ENCODE measurements around the gene GRIN2A. TPM values are rescaled to one million over a fixed set of nuclear protein-coding genes. Genes with fewer than 3 reads are reported as not detected.

The GRIN2A gene
- total and polyA plus RNA-seq, 2 of the 13 experiments (the other 11 are each of a cell fraction or from before 2014, with no cell fraction given) = not detected

DNA sequence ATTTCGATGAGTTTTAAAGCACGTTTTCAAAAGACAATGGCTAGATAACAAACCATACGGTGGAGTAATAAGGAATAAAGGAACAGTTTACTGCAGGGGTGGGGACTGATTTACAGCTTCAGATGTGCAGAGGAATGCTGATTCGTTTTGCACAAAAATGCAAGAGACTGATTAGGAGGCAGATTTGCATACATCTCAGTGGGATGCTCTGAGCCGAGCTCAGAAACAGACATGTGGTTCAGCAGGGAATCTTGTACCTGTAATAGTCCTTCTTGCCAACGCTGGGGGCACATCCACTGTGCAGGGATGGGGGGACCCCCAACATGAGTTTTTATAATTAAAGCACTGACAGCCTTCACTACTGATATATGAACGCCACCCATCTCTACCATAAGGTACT is 308.0 kb downstream of the GRIN2A start:
- DNase-seq (ENCODE audit: low spot score) (no peak), ATAC-seq (no peak), FAIRE-seq (no peak)
- H4K20me1 ChIP-seq (ENCODE audit: insufficient read depth, low read length) = no peaks in the 10 kb centered on the region
- no peaks in the 10 kb centered on the region for H3K36me3 ChIP-seq (replicated peaks in 1 of 2; ENCODE audit: control insufficient read depth in 1 of 2, insufficient read depth in 2 of 2, low read length in 2 of 2)
- intact Hi-C loops (cut with micrococcal nuclease; ENCODE audit: unreplicated experiment) (no loop called here), in situ Hi-C loops (cut with HindIII; ENCODE audit: extremely low pct_ligation_motif_present, low pct_unique_long_range_greater_than_20kb) (no loop called here)
- no peak overlapping the region for H3K4me3 ChIP-seq (replicated peaks in 1 of 3; ENCODE audit: insufficient read depth in 1 of 3, low read depth in 2 of 3, low read length in 3 of 3)
- no peaks in the 10 kb centered on the region for H3K27me3 ChIP-seq (ENCODE audit: control insufficient read depth in 1 of 2, insufficient read depth in 2 of 2, low read length in 2 of 2)
- H3K79me2 ChIP-seq (ENCODE audit: insufficient read depth, low read length) = no peaks in the 10 kb centered on the region
- ChIA-PET POLR2A (no interaction called here), CTCF (ENCODE audit: low intra/inter-chr PET ratio, low total read pairs) (no interaction called here)
- H3K4me1 ChIP-seq (ENCODE audit: insufficient read depth, low read length) = no peaks in the 10 kb centered on the region
- no peak overlapping the region for H3K27ac ChIP-seq (ENCODE audit: extremely low read length, insufficient read depth, low read length)
- H3K9me3 ChIP-seq (ENCODE audit: low read length) = no peaks in the 10 kb centered on the region
- no peak overlapping the region for H3K4me2 ChIP-seq (ENCODE audit: low read depth, low read length)
- no peak for TF ChIP-seq ZNF101 (CRISPR knock-in tag; IDR thresholded peaks at IDR 0.05; ENCODE audit: borderline replicate concordance, low read depth)
- WGBS (ENCODE audit: low lambda C conversion rate) = 3% methylated on average over 7 of the region's 7 CpGs
- no TSS peak for BruUV-seq (replicated peaks)
- H2AFZ ChIP-seq (ENCODE audit: low read length) = no peak overlapping the region
- no peak overlapping the region for H3K9ac ChIP-seq (ENCODE audit: insufficient read depth, low read depth, low read length)

- ATAC-seq = no peak
- intact Hi-C loops (cut with micrococcal nuclease; ENCODE audit: unreplicated experiment) (no loop called here), in situ Hi-C loops (cut with HindIII; ENCODE audit: extremely low pct_ligation_motif_present, low pct_unique_long_range_greater_than_20kb) (no loop called here)
- 4% methylated on average over 2 of the region's 2 CpGs for WGBS (ENCODE audit: low lambda C conversion rate)
- no peaks in the 10 kb centered on the region for H3K27me3 ChIP-seq (ENCODE audit: control insufficient read depth in 1 of 2, insufficient read depth in 2 of 2, low read length in 2 of 2)
- no peaks in the 10 kb centered on the region for H3K9me3 ChIP-seq (ENCODE audit: low read length)
- ChIA-PET CTCF (ENCODE audit: low intra/inter-chr PET ratio, low total read pairs) (no interaction called here), POLR2A (no interaction called here)
- H2AFZ ChIP-seq (ENCODE audit: low read length) = no peak overlapping the region
- H3K4me1 ChIP-seq (ENCODE audit: insufficient read depth, low read length) = no peaks in the 10 kb centered on the region
- no peak for TF ChIP-seq HBP1 (CRISPR knock-in tag; IDR thresholded peaks at IDR 0.05; ENCODE audit: low read depth)
- no peak for TF ChIP-seq NCOA5 (CRISPR knock-in tag; IDR thresholded peaks at IDR 0.05)
- no peak for TF ChIP-seq TGIF2 (CRISPR knock-in tag; IDR thresholded peaks at IDR 0.05)
- no peak for TF ChIP-seq ZNF17 (CRISPR knock-in tag; IDR thresholded peaks at IDR 0.05)
- TF ChIP-seq, protein P1, sequence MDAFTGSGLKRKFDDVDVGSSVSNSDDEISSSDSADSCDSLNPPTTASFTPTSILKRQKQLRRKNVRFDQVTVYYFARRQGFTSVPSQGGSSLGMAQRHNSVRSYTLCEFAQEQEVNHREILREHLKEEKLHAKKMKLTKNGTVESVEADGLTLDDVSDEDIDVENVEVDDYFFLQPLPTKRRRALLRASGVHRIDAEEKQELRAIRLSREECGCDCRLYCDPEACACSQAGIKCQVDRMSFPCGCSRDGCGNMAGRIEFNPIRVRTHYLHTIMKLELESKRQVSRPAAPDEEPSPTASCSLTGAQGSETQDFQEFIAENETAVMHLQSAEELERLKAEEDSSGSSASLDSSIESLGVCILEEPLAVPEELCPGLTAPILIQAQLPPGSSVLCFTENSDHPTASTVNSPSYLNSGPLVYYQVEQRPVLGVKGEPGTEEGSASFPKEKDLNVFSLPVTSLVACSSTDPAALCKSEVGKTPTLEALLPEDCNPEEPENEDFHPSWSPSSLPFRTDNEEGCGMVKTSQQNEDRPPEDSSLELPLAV (CRISPR knock-in tag; conservative IDR thresholded peaks at IDR 0.05; ENCODE audit: low read depth) = no peak
- no peak for TF ChIP-seq ZNF850 (CRISPR knock-in tag; conservative IDR thresholded peaks at IDR 0.05)
- TF ChIP-seq POLR2A (IDR thresholded peaks at IDR 0.05; ENCODE audit: insufficient read depth in 1 of 2, low read depth in 2 of 2, low read length in 2 of 2) = no peak
- TF ChIP-seq THAP7 (CRISPR knock-in tag; IDR thresholded peaks at IDR 0.05) = no peak
- no peak for TF ChIP-seq FOSL2 (CRISPR knock-in tag; IDR thresholded peaks at IDR 0.05)
- TF ChIP-seq MAZ (IDR thresholded peaks at IDR 0.05; ENCODE audit: borderline replicate concordance, low read depth, low read length) = no peak
- TF ChIP-seq MAZ (CRISPR knock-in tag; IDR thresholded peaks at IDR 0.05; ENCODE audit: low read depth) = no peak
- TF ChIP-seq ZNF160 (CRISPR knock-in tag; IDR thresholded peaks at IDR 0.05) = no peak
- TF ChIP-seq CBX5 (CRISPR knock-in tag; IDR thresholded peaks at IDR 0.05; ENCODE audit: borderline replicate concordance) = no peak
- TF ChIP-seq ZFP1 (CRISPR knock-in tag; IDR thresholded peaks at IDR 0.05) = no peak
- no peak for TF ChIP-seq KMT2A (CRISPR knock-in tag; IDR thresholded peaks at IDR 0.05)
- FAIRE-seq = no peak
- DNase-seq (ENCODE audit: low spot score) = no peak
- no peak overlapping the region for H3K4me3 ChIP-seq (replicated peaks in 1 of 3; ENCODE audit: insufficient read depth in 1 of 3, low read depth in 2 of 3, low read length in 3 of 3)
- H3K79me2 ChIP-seq (ENCODE audit: insufficient read depth, low read length) = no peaks in the 10 kb centered on the region
- H3K36me3 ChIP-seq (replicated peaks in 1 of 2; ENCODE audit: control insufficient read depth in 1 of 2, insufficient read depth in 2 of 2, low read length in 2 of 2) = no peaks in the 10 kb centered on the region
- BruUV-seq (replicated peaks) = no TSS peak
- no peak overlapping the region for H3K9ac ChIP-seq (ENCODE audit: insufficient read depth, low read depth, low read length)
- no peaks in the 10 kb centered on the region for H4K20me1 ChIP-seq (ENCODE audit: insufficient read depth, low read length)
- H3K4me2 ChIP-seq (ENCODE audit: low read depth, low read length) = no peak overlapping the region
- H3K27ac ChIP-seq (ENCODE audit: extremely low read length, insufficient read depth, low read length) = no peak overlapping the region
Measured at GRCh38 chr16:9870962-9871361, 311.3 kb downstream of the GRIN2A start.

Measured in HepG2 (cell line).